ENCODE results near the gene OLR1.
A peak's percentile ranks its signal among the peaks of the same experiment; 100 is the strongest.
"Not testable (repeated sequence)": the region's sequence is repeated elsewhere in the genome, so short reads cannot be mapped to it uniquely, and the experiment has no call there.

The OLR1 gene

DNA sequence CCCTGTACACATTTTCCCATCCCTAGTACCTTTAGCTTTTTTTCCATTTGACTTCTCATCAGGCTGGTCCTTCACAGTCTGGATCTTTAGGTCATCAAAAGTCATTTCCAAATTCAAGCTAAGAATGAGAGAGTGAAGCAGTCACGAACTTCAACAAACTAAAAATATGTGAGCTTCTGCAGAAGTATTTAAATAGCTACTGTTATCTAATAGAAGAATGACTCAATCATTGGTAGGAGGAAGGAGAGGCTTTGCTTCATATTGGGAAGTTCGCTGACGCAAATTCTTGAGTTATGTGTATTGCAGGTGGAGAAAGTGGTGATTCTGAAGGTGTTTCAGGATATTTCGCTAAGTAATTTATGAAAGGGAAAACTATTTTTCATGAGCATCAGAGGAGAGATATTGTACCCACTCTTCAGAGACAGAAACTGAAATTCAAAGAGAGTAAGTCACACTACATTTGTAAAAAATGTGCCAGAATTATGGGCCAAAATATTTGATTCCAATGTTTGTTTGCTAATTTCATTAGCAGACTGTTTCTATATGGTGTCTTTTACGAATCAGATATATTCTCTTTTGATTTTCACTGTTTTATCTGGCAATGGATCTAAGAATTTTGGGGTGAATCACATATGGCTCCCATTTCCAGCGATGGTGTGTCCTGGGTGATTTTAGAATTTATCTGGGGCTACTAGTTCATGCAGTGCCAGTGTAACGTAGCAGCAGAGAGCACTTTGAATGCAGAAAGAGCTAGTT, at the start of gene OLR1:
OLR1 (minus strand) TSS at position 160 of the 756 bp plus-strand sequence; CDS start at position 105, 55 bp downstream.
- no peak for DNase-seq

DNA sequence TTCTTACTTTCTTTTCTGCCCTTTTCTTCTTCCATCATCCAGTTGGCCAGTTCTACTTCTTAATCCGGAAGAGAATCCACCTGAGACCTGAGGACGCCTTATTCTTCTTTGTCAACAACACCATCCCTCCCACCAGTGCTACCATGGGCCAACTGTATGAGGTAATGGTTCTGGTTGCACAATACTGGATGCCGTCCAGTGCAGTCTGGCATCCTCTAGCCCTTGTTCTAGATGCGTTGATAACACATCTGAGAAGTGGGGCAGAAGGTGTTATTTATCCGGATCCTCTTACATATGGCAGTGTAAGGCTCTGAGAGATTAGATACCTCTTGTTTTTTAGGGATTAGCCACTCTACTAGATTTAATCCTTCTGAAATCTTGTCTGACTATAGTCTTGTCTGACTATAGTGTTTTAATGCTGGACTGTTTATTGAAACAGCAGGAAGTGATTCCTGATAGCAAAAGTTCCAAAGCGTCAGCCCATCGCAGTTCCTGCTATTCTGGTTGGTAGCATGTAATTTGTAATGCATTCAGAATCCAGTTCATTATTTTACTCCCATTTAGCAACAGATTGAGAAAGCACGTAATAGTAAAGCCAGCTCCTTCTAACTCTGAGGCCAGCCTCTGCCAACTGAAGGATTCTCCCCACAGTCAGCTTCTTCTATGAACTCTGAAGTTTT, 48.6 kb upstream of the OLR1 start:
- no peak for DNase-seq

DNA sequence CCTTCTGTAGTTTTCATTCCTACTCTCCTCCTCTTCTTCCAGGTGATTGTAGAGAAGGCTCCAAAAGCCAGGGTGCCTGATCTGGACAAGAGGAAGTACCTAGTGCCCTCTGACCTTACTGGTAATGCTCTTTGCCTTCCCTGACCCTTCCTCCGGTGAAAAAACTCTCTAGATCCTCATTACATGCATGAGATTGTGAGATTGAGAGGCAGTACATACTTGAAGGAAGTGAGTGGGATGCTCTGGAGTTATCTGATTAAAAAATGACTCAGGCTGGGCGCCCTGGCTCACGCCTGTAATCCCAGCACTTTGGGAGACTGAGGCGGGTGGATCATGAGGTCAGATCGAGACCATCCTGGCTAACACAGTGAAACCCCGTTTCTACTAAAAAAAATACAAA, 46.1 kb upstream of the OLR1 start:
- no peak for DNase-seq

DNA sequence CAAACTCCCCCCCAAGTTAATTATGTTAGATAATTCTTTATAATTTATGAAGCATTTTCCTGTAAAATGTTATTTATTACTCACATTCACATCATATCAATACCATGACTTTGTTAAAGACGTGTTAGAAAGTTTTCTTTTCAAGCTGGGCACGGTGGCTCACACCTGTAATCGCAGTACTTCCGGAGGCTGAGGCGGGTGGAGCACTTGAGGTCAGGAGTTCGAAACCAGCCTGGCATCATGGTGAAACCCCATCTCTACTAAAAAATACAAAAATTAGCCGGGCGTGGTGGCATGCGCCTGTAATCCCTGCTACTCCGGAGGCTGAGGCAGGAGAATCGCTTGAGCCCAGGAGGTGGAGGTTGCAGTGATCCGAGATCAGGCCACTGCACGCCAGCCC, 44.0 kb upstream of the OLR1 start:
- DNase-seq = not testable (repeated sequence)

DNA sequence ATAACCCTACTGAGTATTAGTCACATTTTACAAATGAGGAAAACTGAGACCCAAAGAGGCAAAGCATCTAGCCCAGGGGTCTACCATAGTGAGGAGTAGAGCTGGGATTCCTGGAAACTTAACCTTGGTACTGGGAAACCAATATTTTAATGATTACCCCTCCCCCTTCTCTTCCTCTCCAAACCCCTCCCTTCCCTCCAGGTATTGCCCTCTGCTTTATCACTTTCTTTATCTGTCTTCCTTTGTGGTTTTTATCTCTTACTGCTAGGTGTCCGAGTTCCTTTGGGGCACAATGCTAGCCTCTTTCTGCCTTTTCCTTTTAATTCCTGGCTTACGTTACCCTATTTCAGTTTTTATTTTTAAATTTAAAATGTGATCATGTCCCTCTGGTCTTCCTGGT, 43.5 kb upstream of the OLR1 start:
- DNase-seq = no peak

DNA sequence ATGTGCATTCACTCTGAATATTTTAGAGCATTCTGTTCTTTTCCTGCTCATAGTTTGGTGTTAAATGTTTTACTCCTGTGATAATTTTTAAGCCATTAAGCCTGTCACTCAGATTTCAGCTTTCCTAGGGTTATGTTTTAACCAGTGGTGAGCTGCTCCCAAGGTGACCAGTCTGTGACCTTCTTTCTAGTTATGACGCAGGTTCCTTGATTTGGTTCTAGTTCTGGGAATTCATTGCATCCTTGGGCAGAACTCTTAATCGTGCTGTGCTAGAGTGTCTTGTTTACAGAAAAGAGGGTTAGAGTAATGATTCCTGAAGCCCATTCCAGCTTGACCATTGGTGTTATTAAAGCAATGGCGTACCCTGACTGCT, 42.9 kb upstream of the OLR1 start:
- DNase-seq = no peak

DNA sequence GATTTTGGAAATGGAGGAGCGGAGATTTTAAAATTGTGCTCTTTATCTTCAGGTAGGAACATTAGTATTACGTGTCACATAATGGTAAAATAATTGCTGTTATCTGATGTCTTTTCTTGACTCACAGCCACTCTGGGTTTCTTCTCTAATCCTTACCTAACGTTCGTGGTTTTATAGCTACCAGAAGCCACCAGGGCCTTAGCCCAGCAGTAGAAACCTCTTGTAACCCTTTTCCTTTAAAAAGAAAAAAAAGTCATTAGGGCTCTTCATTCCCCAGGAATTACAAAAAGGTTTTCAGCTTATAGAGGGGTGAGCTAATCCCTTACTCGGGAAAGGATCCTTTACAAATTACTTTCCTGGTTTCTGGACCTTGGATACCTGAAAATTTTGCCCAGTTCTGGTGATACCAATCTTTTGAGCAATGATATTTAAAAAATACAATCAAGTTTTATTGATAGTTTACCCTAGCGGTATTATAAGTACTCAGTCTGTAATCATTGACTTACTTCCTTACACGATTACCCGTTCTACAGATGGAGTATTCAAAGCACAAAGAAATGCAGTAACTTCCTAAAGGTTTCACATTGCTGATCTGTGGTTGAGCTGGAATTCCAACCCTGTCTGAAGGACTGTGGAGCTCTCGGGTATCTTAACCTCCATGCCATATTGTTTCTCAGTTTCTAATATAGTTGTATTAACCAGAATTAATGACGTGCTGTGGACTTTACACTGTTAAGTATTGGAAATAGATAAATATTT, 42.4 kb upstream of the OLR1 start:
- no peak for DNase-seq

DNA sequence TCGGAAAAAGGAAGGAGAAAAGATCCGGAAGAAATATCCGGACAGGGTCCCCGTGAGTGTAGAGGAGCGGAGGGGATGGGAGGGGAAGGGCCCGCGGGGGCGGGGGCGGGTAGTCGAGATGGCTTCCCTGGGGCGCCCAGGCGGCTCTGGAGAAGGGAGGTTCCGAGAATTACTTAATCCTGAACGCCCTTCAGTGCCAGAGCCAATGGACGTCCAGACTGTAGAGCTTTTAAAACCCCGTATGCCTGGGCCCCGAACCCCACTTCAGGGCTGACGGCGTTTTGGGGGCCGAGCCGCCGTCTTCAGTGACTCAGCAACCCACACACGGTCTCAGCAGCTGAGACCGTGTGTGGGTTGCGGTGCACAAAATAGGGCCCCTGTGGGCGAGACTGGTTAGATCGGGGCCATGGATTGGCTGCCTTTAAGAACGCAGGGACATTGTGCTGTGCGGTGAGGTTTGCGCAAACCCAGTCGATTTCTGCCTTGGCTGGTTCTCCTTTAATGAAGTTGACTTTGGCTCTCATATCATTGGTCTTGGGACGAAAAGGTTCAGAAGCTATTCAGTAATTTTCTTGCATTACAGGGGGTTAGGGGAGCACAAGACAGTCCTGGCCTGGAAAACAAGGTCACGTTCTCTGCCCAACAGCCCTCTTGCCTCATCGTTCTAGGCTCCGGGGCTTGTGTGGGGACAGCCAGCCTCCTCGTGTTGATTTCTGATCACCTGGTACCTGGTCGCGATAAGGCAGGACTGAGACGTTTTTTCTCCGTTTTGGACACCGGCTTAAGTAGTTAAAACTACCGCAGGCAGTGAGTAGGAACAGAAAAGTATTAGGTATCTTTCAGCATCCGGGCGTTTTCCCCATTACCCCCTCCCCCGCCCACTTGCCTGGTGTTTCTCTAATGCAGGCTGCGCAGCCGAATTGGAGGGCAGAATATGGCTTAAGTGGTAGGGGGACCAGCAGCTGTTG, 41.5 kb upstream of the OLR1 start:
- no peak for DNase-seq

DNA sequence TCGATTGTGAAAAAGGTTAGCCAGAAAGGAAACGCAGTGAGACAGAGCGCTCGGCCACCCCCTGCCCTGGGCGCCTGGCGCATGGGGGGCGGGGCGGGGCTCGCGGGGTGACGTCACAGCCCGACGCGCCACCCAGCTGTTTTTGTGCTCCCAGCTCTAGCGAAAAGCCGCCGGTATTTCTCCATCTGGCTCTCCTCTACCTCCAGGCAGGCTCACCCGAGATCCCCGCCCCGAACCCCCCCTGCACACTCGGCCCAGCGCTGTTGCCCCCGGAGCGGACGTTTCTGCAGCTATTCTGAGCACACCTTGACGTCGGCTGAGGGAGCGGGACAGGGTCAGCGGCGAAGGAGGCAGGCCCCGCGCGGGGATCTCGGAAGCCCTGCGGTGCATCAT, 40.8 kb upstream of the OLR1 start, which contains the start of gene GABARAPL1:
GABARAPL1 (plus strand) TSS at position 139 of the 393 bp plus-strand sequence; CDS start at position 392, 253 bp downstream.
- peak in 1 of 2 experiments; percentile 31 for DNase-seq

DNA sequence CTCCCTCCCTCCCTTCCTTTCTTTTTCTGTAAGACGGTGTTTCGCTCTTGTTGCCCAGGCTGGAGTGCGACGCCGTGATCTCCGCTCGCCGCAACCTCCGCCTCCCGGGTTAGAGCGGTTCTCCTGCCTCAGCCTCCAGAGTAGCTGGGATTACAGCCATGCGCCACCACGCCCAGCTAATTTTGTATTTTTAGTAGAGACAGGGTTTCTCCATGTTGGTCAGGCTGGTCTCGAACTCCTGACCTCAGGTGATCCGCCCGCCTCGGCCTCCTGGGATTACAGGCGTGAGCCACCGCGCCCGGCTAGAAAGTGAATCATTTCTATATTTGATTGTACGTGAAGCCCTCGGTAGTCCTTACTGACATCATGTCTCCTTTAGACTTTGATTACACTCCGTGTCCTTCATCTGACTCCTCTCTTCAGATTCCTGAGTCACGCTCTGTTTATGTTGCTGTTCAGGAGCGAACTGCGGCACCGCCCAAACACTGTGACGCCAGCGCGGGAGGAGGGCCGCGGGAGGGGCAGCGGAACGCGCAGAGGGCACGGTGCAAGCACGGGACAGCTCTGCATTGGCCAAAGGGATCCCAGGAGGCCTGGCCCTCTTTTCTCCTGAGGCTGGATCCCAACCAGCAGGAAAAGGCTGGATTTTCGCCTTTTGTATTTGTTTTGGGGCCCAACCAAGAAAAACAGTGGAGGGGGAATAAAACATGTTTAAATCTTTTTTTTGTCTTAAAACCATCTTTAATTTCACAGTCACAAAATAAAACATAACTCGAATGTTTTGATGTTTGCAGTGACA, 40.2 kb upstream of the OLR1 start:
- peak in 1 of 2 experiments; percentile 61 for DNase-seq

DNA sequence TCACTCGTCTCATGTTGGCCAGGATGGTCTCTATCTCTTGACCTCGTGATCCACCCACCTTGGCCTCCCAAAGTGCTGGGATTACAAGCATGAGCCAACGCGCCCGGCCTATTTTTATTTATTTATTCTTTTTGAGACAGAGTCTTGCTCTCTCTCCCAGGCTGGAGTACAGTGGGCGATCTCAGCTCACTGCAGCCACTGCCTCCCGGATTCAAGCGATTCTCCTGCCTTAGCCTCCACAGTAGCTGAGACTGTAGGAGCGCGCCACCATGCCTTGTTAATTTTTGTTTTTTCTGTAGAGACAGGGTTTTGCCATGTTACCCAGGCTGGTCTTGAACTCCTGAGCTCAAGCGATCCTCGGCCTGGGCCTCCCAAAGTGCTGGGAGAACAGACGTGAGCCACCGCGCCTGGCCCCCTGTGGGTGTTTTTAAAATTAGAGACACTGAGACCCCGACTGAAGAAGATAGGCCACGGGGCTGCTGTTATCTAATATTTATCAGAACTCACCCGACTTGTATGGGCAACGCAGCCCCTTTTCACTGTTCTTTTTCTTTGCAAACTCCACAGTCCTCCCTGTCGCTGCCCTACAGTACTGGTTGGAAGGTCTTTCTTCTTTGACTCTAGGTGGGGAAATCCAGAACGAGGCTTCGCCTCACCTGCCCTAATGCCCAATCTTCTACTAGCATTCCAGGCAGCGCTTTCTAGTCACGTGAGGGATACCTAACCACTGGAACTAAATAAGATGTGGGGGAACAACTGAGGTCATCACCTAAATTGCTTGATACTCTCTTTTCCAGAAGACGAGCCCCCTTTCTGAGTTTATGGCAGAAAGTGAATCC, 39.4 kb upstream of the OLR1 start:
- no peak for DNase-seq

DNA sequence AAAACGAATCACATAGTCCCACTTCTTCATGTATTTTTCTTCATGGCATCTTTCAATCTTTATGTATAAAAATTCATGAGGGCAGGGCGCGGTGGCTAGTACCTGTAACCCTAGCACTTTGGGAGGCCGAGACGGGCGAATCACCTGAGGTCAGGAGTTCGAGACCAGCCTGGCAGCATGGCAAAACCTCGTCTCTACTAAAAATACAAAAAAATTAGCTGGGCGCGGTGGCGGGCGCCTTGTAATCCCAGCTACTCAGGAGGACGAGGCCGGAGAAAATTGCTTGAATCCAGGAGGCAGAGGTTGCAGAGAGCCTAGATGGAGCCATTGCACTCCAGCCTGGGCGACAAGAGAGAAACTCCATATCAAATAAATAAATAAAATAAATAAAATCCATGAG, 38.3 kb upstream of the OLR1 start:
- no peak for DNase-seq

DNA sequence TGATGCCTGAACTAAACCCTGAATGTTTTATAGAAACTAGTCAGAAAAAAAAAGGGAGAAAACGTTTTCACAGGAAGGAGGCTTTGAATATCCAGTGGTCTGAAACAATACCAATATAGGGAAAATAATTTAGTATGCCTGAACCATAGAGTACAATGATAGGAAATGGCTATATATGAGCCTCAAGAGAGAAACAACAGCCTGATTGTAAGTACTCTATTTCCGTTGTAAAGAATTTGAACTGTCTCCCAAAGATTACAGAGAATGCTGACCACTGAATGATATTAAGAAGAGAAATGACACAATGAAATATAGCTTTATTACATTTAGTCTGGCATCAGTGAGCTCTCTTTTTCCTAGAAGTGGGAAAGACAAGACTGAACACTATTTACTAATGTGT, 35.2 kb upstream of the OLR1 start:
- no peak for DNase-seq

DNA sequence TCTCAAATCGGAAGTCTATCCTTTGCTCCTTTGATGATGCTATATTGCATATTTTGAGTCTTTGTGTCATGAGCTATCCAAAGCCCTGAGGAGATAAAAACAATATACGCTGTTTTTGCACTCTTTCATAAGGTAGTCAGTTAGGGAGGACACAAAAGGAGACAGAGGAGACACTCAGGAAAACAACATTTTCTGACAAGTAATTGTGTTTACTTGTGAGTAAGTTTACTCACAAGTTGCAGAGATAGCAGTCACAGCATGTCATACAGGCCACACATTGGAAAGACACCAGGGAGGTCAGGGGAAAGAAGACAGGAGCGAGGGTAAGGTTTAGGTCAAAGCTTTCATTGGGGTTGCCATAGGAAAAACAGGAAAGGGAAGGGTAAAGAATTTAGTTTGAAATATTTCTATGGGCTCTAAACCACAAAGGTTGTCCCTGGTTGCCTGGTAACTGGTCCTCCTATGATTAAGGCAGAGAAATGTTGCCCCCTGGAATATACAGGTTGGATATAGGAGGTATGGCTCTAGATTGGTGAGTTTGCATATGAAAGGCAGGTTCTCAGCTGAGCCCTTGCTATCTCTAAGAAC, 33.4 kb upstream of the OLR1 start:
- DNase-seq = no peak

DNA sequence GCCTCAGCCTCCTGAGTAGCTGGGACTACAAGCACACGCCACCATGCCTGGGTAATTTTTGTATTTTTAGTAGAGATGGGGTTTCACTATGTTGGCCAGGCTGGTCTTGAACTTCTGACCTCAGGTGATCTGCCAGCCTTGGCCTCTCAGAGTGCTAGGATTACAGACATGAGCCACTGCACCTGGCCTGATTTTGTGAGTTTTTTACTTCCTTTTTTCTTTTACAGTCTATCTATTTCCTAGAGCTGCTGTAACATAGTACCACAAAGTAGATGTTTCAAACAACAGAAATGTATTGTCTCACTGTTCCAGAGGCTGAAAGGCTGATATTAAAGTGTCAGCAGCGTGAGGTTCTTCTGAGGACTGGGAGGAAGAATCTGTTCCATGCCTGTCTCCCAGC, 32.6 kb upstream of the OLR1 start:
- not testable (repeated sequence) for DNase-seq

DNA sequence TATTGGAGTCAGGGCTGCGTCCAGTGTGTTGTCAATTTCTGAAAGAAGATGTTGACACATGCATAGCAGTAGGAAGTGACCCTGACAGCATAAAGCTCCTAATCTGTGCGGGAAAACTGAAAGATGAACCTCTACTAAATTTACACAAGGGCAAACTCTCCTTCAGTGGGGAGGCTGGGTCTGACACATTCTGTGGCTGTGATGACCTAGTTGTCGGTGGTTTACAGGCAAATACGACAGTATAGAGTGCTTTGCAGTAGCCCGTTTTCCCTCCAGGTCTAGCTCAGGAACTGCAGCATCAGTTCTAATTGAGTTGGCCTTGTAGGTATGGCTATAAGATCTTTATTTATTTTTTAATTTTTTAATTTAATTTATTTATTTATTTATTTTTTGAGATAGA, 25.9 kb upstream of the OLR1 start:
- no peak for DNase-seq

DNA sequence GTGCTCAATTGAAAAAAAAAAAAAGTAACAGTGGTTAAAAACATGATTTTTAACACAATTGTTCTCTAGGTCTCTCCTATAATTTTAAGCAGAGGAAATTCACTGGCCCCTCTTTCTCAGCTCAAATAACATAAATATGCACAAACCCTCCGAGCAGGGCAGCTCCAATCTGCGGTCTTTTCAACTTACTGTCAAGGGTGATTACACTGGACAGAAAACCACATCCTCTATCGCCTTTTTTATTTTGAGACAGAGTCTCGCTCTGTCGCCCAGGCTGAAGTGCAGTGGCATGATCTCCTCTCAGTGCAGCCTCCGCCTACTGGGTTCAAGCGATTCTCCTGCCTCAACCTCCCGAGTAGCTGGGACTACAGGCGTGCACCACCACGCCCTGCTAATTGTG, 24.3 kb upstream of the OLR1 start:
- DNase-seq = no peak

DNA sequence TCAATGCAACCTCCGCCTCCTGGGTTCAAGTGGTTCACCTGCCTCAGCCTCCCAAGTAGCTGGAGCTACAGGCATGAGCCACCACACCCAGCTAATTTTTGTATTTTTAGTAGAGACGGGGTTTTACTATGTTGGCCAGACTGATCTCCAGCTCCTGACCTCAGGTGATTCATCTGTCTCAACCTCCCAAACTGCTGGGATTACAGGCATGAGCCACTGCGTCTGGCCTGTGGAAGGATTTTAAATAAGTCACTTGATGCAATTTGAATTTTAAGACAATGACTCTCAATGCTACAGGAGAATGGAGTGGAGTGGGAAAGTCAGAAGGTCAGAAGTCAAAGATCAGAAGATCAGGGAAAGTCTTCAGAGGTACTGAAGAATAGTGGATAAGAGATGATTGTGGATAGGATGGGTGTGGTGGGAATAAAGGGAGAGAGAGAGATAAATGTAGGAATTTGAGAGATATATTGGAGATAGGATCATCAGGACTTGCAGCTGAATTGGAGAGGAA, 22.3 kb upstream of the OLR1 start:
- DNase-seq = no peak

DNA sequence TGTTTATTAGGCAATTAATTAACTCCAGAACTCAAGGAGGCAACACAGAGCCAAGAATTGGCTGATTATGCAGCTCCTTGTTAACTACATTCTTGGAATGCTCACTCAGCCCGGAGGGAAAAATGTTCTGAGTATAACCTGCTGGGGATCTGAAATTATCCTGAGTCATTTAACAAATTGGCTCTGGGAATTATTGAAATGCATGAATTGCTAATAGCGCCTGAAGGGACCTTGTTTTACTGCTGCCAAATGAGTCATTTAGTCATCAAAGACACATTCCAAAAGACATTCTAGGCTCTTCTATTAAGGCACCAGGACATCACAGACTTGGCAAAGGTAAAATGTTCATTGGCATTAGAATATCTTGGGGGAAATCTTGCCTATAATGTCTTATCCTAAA, 19.9 kb upstream of the OLR1 start:
- no peak for DNase-seq

Data from NCI-H446 (cell line).